DMS53 treated with DMSO at 0.1 percent for 48 hours (cell line): Measurements from ENCODE around the gene SFT2D1.

ENCODE experiments used
- DNase-seq: peaks from one replicate; lab custom pipeline; 2025; ENCODE audit not compliant: unreplicated experiment; lab: John Stamatoyannopoulos, UW

SFT2D1 gene

DNA sequence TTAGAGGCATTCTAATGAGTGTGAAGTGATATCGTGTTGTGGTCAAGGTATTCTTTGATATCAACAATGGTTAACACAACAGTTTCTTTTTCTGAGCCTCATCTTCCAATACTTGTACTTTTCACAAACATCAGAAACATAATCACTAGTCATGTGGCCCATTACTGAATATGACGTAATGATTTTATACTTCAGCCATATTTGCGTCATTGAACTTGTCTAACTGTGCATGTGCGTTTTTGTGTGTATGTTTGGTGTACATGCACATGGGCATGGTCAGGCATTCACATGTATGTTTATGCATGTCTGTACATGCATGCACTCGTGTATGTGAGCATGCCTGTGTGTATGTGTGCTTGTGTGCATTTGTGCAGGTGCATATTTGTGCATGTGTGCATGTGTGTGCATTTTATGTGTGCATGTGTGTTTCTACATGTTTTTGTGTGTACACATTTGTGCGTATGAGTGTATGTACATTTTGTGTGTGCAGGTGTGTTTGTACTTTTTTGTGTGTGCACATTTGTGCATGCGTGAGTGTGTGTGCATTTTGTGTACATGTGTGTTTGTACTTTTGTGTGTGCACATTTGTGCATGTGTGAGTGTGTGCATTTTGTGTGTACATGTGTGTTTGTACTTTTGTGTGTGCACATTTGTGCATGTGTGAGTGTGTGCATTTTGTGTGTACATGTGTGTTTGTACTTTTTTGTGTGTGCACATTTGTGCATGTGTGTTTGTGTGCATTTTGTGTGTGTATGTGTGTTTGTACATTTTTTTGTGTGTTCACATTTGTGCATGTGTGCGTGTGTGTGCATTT lies 63.6 kb downstream of the SFT2D1 start:
- no peak for DNase-seq

DNA sequence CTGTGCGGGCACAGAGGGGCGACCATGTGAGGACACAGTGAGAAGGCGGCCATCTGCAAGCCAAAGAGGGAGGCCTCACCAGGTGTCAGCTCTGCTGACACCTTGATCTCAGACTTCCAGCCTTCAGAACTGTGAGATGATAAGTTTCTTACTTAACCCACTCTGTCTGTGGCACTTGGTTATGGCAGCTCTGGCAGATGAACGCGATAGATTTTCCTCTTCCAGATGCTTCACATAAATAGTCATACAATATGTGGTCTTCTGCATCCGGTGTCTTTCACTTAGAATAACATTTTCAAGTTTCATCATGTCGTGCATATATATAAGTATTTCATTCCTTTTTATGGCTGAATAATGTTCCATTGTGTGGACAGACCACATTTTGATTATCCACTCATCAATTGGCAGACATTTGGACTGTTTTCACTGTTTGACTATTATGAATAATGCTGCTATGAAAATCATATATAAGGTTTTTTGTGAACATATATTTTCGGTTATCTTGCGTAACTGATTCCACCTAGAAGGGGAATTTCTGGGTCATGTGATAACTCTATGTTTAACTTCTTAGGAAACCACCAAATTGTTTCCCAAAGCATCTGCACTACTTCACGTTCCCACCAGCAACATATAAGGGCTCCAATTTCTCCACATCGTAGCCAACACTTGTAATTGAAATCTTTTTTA lies 64.3 kb downstream of the SFT2D1 start:
- no peak for DNase-seq

DNA sequence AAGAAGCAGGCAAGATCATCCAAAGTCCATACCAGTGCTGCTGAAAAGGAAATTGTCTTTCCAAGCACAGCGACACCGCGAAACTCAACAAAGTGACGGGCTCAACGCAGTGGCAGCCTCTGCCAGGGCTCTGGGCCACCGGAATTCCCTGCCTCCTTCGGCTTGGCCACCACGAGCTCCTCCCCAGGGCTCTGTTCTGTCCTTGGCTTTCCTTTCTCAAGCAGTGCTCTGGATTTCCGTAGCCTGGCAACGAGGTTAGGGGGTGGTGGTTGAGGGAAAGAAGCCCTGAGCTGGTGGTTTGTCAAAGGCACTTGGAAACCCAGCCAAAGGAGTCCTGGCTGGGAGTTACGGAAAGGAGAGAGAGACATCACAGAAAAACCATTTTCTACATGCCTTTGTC lies 65.3 kb downstream of the SFT2D1 start:
- no peak for DNase-seq

DNA sequence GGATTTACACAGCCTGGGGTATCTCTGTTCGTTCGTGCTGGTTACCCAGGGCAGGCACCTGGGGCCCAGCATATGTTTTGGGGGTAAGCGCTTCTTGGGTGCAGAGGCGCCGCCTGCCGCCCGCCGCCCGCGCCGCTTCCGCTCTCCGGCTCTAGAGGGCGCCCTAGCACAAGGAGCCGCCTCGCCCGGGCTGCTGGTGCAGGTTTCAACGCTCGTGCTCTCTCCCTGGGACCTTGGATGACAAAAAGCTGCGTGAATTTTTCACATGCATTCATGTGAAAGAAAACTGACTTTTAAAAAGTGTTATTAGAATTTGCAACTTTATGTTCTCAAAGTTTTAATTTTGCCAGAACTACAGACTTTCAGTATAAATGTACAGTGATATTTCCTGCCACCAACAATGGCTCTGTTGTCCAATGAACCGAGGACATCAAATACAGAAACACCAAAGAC lies 66.6 kb downstream of the SFT2D1 start:
- peak; percentile 34 for DNase-seq

DNA sequence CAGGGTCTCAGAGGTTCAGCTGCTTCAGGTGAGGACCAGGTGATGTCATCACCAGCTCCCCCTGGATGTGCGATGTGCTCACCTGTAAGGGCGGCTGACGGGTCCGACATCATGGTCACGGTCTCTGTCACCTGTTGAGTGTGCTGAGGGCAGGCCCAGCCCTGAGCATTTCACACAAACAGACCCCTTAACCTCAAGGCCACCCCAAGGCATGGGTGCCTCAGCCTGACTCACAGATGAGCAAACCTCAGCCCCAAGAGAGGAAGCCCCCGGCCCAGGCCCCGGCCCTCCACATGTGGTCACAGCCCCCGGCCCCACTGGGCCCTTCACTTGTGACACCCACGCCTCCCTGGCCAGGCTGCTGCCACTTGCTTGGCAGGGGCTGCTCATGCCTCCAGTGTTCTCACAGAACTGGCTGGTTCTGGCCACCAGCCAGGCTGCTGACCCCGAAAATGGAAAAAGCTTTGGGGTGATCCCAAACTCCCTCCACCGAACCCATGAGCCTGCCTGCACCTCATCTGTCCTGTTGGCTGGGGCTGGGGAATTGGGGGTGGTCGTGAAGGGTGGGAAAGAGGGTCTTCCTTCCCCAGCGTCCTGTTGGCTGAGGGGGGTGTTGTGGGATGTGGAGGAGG lies 67.5 kb downstream of the SFT2D1 start:
- no peak for DNase-seq

DNA sequence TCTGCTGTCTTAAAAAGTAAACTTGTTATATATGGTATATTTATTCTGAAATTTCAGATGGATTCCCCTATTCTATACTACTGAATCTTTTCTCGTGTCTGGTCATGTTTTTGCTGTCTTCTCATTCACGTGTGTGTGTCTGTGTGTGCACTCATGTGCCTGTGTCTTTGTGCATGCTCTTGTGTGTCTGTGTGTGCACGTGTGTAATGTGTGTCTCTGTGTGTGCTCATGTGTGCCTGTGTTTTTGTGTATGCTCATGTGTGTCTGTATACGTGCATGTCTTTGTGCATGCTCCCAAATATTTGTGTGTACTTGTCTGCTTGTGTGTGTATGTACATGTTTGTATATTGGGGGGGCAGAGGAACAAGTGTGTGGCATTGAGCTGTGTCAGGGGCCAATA lies 68.2 kb downstream of the SFT2D1 start:
- no peak for DNase-seq

DNA sequence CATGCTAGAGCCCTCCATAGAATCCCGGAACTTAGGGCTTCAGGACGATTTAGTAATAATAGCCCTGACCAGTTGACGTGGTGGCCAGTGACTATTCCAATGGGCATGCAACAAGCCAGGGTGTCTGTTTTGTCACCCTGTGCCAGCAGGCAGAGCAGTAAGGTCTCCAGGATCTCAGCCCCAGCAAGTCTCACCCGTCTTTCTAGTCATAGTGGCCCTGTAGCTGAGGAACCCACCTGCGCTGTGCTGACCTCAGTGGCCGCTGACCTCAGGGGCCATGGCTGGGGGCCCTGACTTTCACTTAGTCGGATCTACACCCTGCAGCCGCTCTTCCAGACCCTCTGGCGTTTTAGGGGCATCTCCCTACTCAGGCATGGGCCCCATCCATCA lies 71.0 kb downstream of the SFT2D1 start:
- no peak for DNase-seq

DNA sequence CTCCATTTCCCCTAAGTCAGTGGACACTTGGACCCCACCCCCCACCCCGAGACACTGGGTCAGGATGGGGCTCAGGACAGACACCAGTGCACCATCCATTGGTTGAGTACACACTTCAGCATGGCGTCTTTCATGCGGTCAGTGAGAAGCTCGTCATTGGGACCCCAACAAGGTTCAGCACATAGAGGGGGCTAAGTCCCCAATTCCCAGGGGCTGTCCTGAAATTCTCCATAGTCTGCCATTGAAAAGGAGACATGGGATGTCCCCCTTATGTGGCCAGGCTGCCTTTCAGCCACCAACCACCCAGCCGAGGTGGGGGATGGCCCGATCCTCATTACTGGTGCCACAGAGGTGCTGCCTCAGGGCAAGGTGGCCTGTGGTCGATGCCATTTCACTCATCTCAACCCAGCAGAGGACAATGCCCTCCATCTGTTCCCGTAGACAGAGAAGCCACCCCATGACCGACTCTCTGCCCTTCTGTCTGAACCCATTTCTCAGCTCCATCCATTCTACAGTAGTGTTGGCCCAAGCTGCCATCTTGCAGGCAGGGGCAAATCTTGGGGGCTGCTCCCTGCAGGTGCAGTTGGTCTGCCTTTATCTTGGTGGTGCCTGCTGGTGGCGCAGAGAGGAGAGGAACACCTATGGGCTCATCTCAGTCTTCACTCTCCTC lies 71.5 kb downstream of the SFT2D1 start:
- no peak for DNase-seq
